Chondrocyte (in vitro differentiated cells): ENCODE measurements around the gene PRSS50. TPM values are rescaled to one million over a fixed set of nuclear protein-coding genes. Genes with fewer than 3 reads are reported as not detected.

ENCODE experiments used
- DNase-seq: peaks from one replicate; pipeline ENCODE4 v3.0.0; 2021; ENCODE audit warnings: mixed read lengths, low spot score
- H3K27ac Mint-ChIP-seq: one replicate; pipeline ENCODE4 v1.8.0; 2021; ENCODE audit warnings: mild to moderate bottlenecking, moderate library complexity, mixed read lengths; ENCODE audit not compliant: unreplicated experiment
- H3K27me3 Mint-ChIP-seq: 2 replicates; pipeline ENCODE4 v1.8.0; 2021; ENCODE audit warnings: low read depth, mixed read lengths
- H3K36me3 Mint-ChIP-seq: 2 replicates; pipeline ENCODE4 v1.8.0; 2021; ENCODE audit warnings: low read depth, mixed read lengths
- H3K4me1 Mint-ChIP-seq: 2 replicates; pipeline ENCODE4 v1.8.0; 2021; ENCODE audit warnings: low read depth, mild to moderate bottlenecking, mixed read lengths
- H3K4me3 Mint-ChIP-seq: one replicate; pipeline ENCODE4 v1.8.0; 2021; ENCODE audit warnings: mild to moderate bottlenecking, moderate library complexity, mixed read lengths; ENCODE audit not compliant: unreplicated experiment
- H3K9me3 Mint-ChIP-seq: 2 replicates; pipeline ENCODE4 v1.8.0; 2021; ENCODE audit warnings: low read depth, mixed read lengths
- CTCF ChIP-seq: fragments of 200-600 bp; sonication (generic); IDR thresholded peaks from 2 replicates; pipeline ENCODE4 v1.5.0; 2021; ENCODE audit warnings: antibody characterized with exemption, mild to moderate bottlenecking, moderate library complexity
- total RNA-seq: library from RNA; stranded (reverse); gene quantifications from 3 replicates; pipeline ENCODE4 v1.2.1, GENCODE V29; 2021

Gene PRSS50
- total RNA-seq, 1 donor from 2014 or later = not detected

DNA sequence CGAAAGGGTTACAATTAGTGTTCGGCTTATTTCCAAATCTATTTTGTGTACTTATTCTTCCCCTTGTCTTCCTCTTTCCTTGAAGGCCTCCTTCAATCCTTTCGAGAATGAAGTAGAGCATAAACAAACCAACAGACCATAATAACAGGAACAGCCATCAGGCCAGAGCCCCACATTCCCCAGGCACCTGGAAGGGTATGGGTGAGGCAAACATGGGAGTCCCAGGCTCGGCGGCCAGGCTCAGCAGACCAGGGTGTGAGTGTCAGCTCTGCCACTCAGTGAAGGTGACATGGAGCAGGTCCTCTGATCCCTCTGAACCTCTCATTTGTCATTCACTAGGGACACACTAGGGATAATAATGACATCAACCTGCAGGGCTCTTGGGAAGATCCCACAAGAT, 38.0 kb downstream of the PRSS50 start:
- Mint-ChIP-seq H3K4me3 (no peak overlapping the region), H3K4me1 (no peaks in the 10 kb centered on the region), H3K36me3 (peaks cover 4% of the 10 kb centered on the region), H3K9me3 (no peaks in the 10 kb centered on the region), H3K27me3 (peaks cover 3% of the 10 kb centered on the region), H3K27ac (no peak overlapping the region)
- no peak for TF ChIP-seq CTCF
- DNase-seq = no peak

- peaks cover 3% of the 10 kb centered on the region for H3K36me3 Mint-ChIP-seq
- H3K27me3 Mint-ChIP-seq = peaks cover 3% of the 10 kb centered on the region
- no peak overlapping the region for H3K4me3 Mint-ChIP-seq
- no peaks in the 10 kb centered on the region for H3K9me3 Mint-ChIP-seq
- TF ChIP-seq CTCF = no peak
- H3K4me1 Mint-ChIP-seq = no peaks in the 10 kb centered on the region
- DNase-seq = no peak
- no peak overlapping the region for H3K27ac Mint-ChIP-seq
These were observed 39.4 kb downstream of the PRSS50 start for GRCh38 chr3:46678280-46678679.

- Mint-ChIP-seq H3K27me3 (peaks cover 3% of the 10 kb centered on the region), H3K4me1 (no peaks in the 10 kb centered on the region), H3K36me3 (peaks cover 3% of the 10 kb centered on the region), H3K9me3 (no peaks in the 10 kb centered on the region), H3K27ac (no peak overlapping the region), H3K4me3 (no peak overlapping the region)
- DNase-seq = no peak
- no peak for TF ChIP-seq CTCF
These were observed 40.3 kb downstream of the PRSS50 start for GRCh38 chr3:46677411-46677726.

DNA sequence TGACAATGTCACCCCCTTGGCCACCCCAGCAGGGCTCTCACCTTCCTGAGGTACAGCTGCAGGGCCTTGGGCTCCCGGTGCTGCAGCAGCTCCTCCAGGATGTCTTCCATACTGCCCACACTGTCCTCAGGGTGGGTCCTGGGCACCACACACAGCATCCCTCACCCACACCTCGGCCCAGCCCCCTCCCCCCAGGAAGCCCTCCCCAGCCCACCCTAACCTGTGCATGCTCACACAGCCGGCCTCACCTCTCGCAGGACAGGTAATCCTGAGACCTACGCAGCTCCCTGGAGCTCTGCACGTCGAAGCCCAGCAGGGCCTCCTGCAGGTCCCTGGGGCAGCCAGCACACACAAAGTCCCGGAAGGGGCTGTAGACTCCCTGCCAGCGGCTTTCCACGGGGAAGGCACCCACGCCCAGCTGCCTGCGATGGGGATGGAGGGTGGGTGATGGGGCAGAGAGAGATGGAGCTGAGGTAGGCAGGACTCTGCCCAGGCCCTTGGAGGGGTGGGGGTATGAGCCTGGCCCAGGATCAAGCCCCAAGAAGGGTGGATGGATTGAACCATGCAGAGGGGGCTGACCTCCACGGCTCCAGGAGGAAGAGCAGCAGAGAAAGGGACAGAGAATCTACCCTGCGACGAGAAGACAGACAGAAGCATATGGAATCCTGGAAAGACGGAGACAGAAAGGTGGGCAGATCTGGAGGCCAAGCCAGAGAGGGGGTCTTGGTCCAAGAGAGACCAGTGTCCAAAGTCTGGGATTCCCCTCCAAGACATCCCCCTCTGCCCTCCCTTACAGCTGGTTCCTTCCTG, 40.9 kb downstream of the PRSS50 start:
- DNase-seq = peak; percentile 83
- Mint-ChIP-seq H3K4me3 (no peak overlapping the region), H3K9me3 (no peaks in the 10 kb centered on the region), H3K27me3 (peaks cover 3% of the 10 kb centered on the region), H3K27ac (no peak overlapping the region), H3K4me1 (no peaks in the 10 kb centered on the region), H3K36me3 (peaks cover 3% of the 10 kb centered on the region)
- no peak for TF ChIP-seq CTCF

GRCh38 chr3:46675843-46676567, 41.7 kb downstream of the PRSS50 start:
- H3K4me1 Mint-ChIP-seq = no peaks in the 10 kb centered on the region
- H3K27ac Mint-ChIP-seq = no peak overlapping the region
- peaks cover 3% of the 10 kb centered on the region for H3K27me3 Mint-ChIP-seq
- no peaks in the 10 kb centered on the region for H3K9me3 Mint-ChIP-seq
- DNase-seq = peak; percentile 51
- peaks cover 3% of the 10 kb centered on the region for H3K36me3 Mint-ChIP-seq
- TF ChIP-seq CTCF = no peak
- H3K4me3 Mint-ChIP-seq = no peak overlapping the region
